H1 (cell line): ENCODE data around the gene KRTAP10-8. TPM values are rescaled to one million over a fixed set of nuclear protein-coding genes. Genes with fewer than 3 reads are reported as not detected.

Experiments
- BACH1 ChIP-seq: IDR thresholded peaks from 2 replicates; pipeline ENCODE4 v1.6.1; 2012; ENCODE audit warnings: low read length, improper control_type of control experiment
- BCL11A ChIP-seq, 2 experiments: IDR thresholded peaks; one replicate each; pipeline ENCODE4 v1.6.1; 2011; ENCODE audit warnings: low read depth in 2 of 2, low read length in 2 of 2, mild to moderate bottlenecking in 2 of 2
- JUND ChIP-seq: IDR thresholded peaks from 2 replicates; pipeline ENCODE4 v1.6.1; 2011; ENCODE audit warnings: mild to moderate bottlenecking, improper control_type of control experiment, low read length
- KDM4A ChIP-seq: IDR thresholded peaks from one replicate; pipeline ENCODE4 v1.7.1; 2012; ENCODE audit warnings: low read depth, mild to moderate bottlenecking, moderate library complexity, low read length, inconsistent platforms; ENCODE audit not compliant: severe bottlenecking
- KDM5A ChIP-seq: fragments of 200-600 bp; IDR thresholded peaks from 2 replicates; pipeline ENCODE4 v1.7.1; 2012; ENCODE audit warnings: mild to moderate bottlenecking, low read length, inconsistent platforms, mixed read lengths
- SIRT6 ChIP-seq: IDR thresholded peaks from one replicate; pipeline ENCODE4 v1.7.1; 2012; ENCODE audit warnings: low read length, inconsistent platforms
- SUZ12 ChIP-seq: fragments of 200-600 bp; sonication (generic); IDR thresholded peaks from 2 replicates; pipeline ENCODE4 v1.6.1; 2012; ENCODE audit warnings: mild to moderate bottlenecking, inconsistent platforms, low read length, moderate library complexity, mixed read lengths
- TEAD4 ChIP-seq: IDR thresholded peaks from 2 replicates; pipeline ENCODE4 v1.6.1; 2012; ENCODE audit warnings: low read depth, low read length, inconsistent platforms, mixed read lengths
- polyA plus RNA-seq, 7 experiments: library from polyadenylated mRNA; depleted of rRNA in 3 of 7; stranded (reverse) in 5 of 7; unstranded in 2 of 7; fragments of >200 nt in 5 of 7; fragments of 200-250 nt in 2 of 7; gene quantifications; 1 replicate in 5 of 7; 2 replicates in 1 of 7; 4 replicates in 1 of 7; pipeline versions ENCODE4 v1.2.1 to v1.2.3, GENCODE V29; 2011 to 2013; ENCODE audit warnings: missing spikeins in 2 of 7, mixed read lengths in 2 of 7
- total RNA-seq: library from RNA; stranded (reverse); fragmentation: NEBNext Ultra II Directional; extraction: Animal tissue kit (Norgen Biotek cat#: 25700); gene quantifications from 2 replicates; pipeline ENCODE4 v1.2.1, GENCODE V29; 2021

Gene KRTAP10-8
- total and polyA plus RNA-seq, 2 of the 8 experiments (the other 6 are each of a cell fraction or from before 2014, with no cell fraction given), result not detected

DNA sequence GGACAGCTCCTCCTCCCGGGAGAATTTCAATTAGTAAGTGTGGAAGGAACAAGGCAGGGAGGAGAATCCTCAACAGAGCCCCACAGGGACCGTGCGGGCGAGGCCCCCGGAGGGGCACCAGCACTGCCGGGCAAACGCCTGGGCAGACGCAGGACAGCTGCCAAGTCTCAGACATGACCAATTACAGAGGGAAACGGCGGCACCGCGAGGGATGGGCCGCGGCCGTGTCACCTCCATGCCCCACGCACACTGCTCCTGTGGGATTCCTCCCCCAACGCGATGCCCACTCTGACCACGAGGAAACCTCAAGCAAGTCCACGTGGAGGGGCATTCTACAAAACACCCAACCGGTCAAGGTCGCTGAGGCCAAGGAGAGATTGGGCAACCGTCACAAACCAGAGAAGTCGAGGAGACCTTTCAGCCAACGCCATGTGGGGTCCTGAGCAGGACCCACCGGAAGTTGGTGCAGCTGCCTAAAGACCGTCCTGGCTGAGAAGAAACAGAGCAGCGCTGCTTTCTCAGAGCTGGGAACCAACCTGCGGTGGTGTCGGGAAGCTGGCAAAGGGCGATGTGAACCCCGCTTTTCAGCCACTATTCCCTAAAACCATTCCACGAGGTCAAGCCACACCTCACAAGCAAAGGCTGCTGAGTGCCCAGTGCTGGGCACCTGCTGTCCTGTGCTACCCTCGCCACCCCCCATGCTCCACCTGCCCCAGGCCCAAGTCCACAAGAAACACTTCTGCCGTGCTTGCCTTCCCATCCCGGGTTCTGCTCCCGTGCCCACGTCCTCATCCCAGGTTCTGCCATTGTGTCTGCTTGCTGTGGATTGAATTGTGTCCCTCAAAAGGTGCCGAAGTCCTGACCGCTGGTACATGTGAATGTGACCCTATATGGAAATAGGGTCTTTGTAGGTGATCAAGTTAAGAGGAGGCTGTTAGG, 39.8 kb upstream of the KRTAP10-8 start (continued):
- TF ChIP-seq BACH1, result no peak
- no peak for TF ChIP-seq SUZ12
- TF ChIP-seq BCL11A (IDR thresholded peaks at IDR 0.05; ENCODE audit: low read depth in 2 of 2, low read length in 2 of 2), result no peak
- TF ChIP-seq JUND, result no peak
- no peak for TF ChIP-seq KDM5A
- TF ChIP-seq TEAD4, result no peak
- no peak for TF ChIP-seq SIRT6
- no peak for TF ChIP-seq KDM4A
